Heart left ventricle (tissue), 13 donors: ENCODE measurements around the gene IL22RA1.

Source experiments
- POLR2A ChIP-seq, 2 donors: fragments of 450-650 bp; IDR thresholded peaks; one replicate each; pipeline ENCODE4 v1.6.1; 2017; ENCODE audit warnings: antibody characterized with exemption in 2 of 2, mild to moderate bottlenecking in 2 of 2, moderate library complexity in 2 of 2
- TF ChIP-seq, protein P1 (sequence below), 12 donors: fragments of 200-600 bp; sonication (generic) in 4 of 12; IDR thresholded peaks; one replicate each; pipeline versions ENCODE4 v1.5.0 to v1.8.0; 2018 to 2022; ENCODE audit warnings: antibody characterized with exemption in 12 of 12, mild to moderate bottlenecking in 5 of 12
- donor health status: ischemic (EF 13 %, LVEDD 7.1; RV severe dilation, severe dysfunction).
- donor health status: DM: no; HTN: yes; CAD: no.
- donor health status: DM: no; HTN: no; CAD: no.
- donor health status: ischemic (EF 25% LVEDD 6.9; RV normal size, moderate dysfunction).
- donor health status: ischemic (EF 25% LVEDD 5.7; RV mildly dilated, moderate dysfunction).
- donor health status: ischemic (EF 35%, LVEDD 5.7; RV mildly dilated, moderate dysfunction).
- donor health status: nonischemic (EF 11% LVEDD 7.7; RV severe dilation, severe dysfunction).
- donor health status: DM: yes; HTN: yes; CAD: no.
- donor health status: PGD.
- donor health status: ischemic (EF 29% LVEDD 5.4; RV normal size, mild dysfunction).
- donor health status: nonischemic (EF 23%, LVEDD 6.1; RV moderate dilation, normal function).

DNA sequence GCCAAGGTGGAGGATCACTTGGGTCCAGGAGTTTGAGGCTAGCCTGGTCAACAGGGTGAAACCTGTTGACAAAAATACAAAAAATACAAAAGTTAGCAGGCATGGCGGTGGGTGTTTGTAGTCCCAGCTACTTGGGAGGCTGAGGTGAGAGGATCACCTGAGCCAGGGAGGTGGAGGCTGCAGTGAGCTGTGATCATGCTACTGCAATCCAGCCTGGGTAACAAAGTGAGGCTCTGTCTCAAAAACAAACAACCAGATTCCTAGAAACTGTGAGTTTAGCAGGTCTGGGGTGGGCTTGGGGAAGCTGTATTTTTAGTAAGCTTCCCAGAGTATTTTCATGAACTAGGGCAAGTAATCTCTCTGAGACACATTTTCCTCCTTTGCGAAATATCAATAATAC, 25.8 kb downstream of the IL22RA1 start:
- TF ChIP-seq, protein P1, sequence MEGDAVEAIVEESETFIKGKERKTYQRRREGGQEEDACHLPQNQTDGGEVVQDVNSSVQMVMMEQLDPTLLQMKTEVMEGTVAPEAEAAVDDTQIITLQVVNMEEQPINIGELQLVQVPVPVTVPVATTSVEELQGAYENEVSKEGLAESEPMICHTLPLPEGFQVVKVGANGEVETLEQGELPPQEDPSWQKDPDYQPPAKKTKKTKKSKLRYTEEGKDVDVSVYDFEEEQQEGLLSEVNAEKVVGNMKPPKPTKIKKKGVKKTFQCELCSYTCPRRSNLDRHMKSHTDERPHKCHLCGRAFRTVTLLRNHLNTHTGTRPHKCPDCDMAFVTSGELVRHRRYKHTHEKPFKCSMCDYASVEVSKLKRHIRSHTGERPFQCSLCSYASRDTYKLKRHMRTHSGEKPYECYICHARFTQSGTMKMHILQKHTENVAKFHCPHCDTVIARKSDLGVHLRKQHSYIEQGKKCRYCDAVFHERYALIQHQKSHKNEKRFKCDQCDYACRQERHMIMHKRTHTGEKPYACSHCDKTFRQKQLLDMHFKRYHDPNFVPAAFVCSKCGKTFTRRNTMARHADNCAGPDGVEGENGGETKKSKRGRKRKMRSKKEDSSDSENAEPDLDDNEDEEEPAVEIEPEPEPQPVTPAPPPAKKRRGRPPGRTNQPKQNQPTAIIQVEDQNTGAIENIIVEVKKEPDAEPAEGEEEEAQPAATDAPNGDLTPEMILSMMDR (IDR thresholded peaks at IDR 0.05) = no peak
- TF ChIP-seq POLR2A (IDR thresholded peaks at IDR 0.05) = no peak
